T-helper 1 cell treated with Interleukin-12 subunit alpha and Interleukin-12 subunit beta and Interleukin-4 antibody, amounts not matched to agents 30 μg/mL and 1 μg/mL, for 36 hours (primary cell): Measurements from ENCODE around the gene HLA-DOB.

Experiments used
- H3K27ac Mint-ChIP-seq: one replicate; pipeline ENCODE4 v1.8.0; 2021; ENCODE audit warnings: mild to moderate bottlenecking, mixed read lengths
- H3K27me3 Mint-ChIP-seq: one replicate; pipeline ENCODE4 v1.8.0; 2021; ENCODE audit warnings: low read depth, mixed read lengths
- H3K36me3 Mint-ChIP-seq: one replicate; pipeline ENCODE4 v1.8.0; 2021; ENCODE audit warnings: low read depth, mixed read lengths
- H3K4me1 Mint-ChIP-seq: one replicate; pipeline ENCODE4 v1.8.0; 2021; ENCODE audit warnings: low read depth, mixed read lengths
- H3K4me3 Mint-ChIP-seq: one replicate; pipeline ENCODE4 v1.8.0; 2021; ENCODE audit warnings: mild to moderate bottlenecking, moderate library complexity, mixed read lengths
- H3K9me3 Mint-ChIP-seq: one replicate; pipeline ENCODE4 v1.8.0; 2021; ENCODE audit warnings: mixed read lengths

Gene HLA-DOB

DNA sequence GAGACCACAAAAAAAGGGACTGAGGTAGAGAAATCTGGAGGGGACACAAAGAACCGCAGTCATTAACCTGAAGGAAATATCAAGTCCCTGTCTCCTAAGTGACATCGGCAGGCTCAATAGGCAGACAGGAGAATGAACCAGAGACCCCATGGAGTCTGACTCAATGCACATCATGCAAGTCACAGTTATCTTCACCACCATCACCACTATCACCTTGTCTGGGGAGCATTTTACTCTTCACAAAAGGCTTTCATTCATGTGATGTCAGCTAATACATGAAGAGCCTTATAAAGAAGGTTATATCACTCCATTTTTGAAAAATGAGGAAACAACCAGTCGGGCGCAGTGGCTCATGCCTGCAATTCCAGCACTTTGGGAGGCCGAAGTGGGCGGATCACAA lies 32.3 kb upstream of the HLA-DOB start:
- peaks cover 69% of the 10 kb centered on the region for H3K4me1 Mint-ChIP-seq
- H3K36me3 Mint-ChIP-seq, result peaks cover 84% of the 10 kb centered on the region
- no peaks in the 10 kb centered on the region for H3K27me3 Mint-ChIP-seq
- H3K9me3 Mint-ChIP-seq, result no peaks in the 10 kb centered on the region
- H3K27ac Mint-ChIP-seq, result peak overlapping the region; percentile 66
- H3K4me3 Mint-ChIP-seq, result peak overlapping the region; percentile 65

DNA sequence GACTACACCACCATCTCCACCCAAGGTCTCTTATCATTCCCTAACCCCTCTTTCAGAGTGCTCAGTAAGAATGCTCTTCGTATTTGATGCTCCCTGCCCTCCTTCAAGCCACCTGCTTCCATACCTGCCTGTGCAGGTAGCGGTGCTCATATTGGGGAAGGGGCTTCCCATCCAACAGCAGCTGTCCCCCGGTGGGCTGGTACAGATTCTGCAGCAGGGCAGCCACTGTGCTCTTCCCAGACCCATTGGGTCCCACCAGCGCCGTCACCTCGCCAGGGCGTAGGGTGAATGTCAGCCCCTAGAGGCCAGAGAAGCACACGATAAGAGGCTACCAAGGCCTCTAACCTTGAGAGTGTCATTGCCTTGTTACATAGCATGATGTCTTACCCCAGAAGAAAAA lies 31.0 kb upstream of the HLA-DOB start:
- peak overlapping the region; percentile 72 for H3K27ac Mint-ChIP-seq
- H3K36me3 Mint-ChIP-seq, result peaks cover 92% of the 10 kb centered on the region
- no peaks in the 10 kb centered on the region for H3K27me3 Mint-ChIP-seq
- peak overlapping the region; percentile 65 for H3K4me3 Mint-ChIP-seq
- H3K9me3 Mint-ChIP-seq, result no peaks in the 10 kb centered on the region
- H3K4me1 Mint-ChIP-seq, result peaks cover 76% of the 10 kb centered on the region

DNA sequence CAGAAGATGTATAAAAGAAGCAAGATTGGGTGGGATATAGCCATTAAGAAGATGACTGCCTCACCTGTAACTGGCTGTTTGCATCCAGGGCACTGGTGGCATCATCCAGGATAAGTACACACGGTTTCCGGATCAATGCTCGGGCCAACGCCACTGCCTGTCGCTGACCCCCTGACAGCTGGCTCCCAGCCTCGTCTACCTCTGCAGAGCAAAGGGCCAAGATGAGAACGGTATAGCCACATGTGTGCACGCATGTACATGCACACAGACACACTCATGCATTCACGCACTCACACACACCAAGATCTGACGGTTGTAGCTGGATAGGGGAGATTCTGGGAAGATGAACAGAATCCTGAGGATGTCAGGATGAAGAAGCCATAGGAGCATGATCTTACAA lies 30.2 kb upstream of the HLA-DOB start:
- H3K36me3 Mint-ChIP-seq, result peaks cover 92% of the 10 kb centered on the region
- peaks cover 83% of the 10 kb centered on the region for H3K4me1 Mint-ChIP-seq
- H3K27me3 Mint-ChIP-seq, result no peaks in the 10 kb centered on the region
- peak overlapping the region; percentile 65 for H3K4me3 Mint-ChIP-seq
- H3K9me3 Mint-ChIP-seq, result no peaks in the 10 kb centered on the region
- H3K27ac Mint-ChIP-seq, result peak overlapping the region; percentile 72

DNA sequence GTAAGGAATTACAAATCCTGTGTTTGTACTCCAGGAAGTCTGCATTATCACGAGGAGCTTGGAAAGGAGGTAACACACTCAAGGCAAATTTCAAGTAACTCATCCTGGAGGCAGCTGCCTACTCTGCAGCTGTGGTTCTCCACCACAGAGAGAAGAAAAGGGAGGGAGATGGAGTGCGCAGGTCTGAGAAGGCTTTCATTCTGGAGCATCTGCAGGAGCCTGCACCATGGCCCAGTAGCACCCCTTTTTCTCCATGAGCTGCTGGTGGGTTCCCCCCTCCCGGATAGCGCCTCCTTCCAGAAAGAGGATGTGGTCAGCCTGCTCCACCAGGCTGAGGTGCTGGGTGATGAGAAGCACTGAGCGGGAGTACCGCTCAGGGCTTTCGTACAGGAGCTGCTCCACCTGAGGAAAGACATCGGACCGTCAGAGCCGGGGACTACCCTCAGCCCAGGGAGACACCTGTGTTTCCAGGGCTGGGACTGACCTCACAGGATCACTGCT lies 28.6 kb upstream of the HLA-DOB start:
- Mint-ChIP-seq H3K36me3 (peaks cover 92% of the 10 kb centered on the region), H3K4me3 (peak overlapping the region; percentile 99), H3K27me3 (no peaks in the 10 kb centered on the region), H3K9me3 (no peaks in the 10 kb centered on the region), H3K27ac (peak overlapping the region; percentile 100), H3K4me1 (peaks cover 85% of the 10 kb centered on the region)

DNA sequence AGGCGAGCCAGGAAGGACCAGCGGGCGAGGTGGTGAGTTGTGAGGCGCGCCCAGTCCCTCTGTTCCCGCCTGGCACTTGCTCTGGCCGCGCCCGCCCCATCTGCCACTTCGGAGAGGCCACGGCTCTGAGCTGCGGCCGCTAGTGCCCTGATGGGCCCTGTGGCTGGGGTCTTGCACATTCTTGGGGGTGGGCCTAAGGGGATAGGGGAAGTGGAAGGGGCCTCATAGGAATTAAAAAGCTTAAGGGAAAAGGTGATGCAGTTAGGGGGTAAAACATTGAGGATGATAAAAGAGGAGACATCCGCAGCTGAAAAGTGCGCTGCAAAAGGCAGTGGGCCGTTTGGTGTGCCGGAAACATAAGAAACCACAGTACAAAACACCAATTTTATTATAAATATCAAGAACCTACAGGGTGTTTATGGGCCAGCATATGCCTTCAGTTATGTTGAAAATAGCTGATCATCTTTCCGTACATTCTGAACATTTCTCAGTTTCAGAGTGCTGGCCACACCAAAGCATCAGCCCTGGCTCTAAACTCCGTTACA lies 28.1 kb upstream of the HLA-DOB start:
- Mint-ChIP-seq H3K9me3 (no peaks in the 10 kb centered on the region), H3K4me3 (peak overlapping the region; percentile 99), H3K27ac (peak overlapping the region; percentile 100), H3K27me3 (no peaks in the 10 kb centered on the region), H3K36me3 (peaks cover 92% of the 10 kb centered on the region), H3K4me1 (peaks cover 85% of the 10 kb centered on the region)

DNA sequence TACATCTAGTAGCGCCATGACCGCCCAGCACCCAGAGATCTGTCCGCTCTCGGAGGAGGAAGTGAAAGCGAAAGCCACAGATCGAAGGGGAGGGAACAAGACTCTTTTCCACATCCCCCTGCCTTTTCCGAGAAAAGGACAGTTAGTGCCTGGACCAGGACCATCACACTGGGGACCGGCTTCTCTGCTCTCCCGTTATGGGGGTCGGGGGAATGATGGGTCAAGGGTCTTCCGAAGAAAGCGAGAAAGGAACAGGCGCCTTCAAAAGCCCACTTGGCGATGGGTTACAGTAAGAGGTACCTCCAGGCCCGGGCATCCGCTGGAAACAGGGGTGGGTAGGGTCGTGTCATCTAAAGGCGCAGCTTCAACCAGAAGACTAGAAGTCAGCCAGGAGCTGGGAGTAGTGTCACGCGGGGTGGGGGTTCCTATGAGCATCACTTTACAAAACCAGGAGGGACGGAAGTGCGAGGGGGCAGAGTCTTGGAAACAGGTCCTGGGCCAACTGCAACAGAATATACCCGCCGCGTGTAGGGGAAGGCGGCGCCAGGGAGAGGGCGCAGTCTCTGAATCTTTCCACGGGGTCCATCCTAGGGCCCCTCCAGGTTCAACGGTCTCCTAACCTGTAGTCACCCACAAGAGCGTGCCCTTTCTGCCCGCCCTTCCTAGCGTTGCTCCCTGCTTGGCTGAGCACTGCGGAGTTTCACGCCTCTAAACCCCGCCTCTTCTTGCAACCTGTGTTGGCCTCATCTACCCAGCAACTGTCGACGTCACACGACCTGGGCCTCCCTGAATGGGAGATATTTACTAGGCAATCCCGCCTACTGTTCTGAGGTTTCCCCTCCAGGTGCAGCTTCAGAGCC lies 27.4 kb upstream of the HLA-DOB start, which contains the start of gene PSMB8:
Gene PSMB8, minus strand, starts transcription at position 69 of the 860 bp plus-strand sequence. Its CDS starts 51 bp downstream, at position 18.
- Mint-ChIP-seq H3K4me3 (peak within 1 kb of the TSS; percentile 99), H3K27ac (peak within 1 kb of the TSS; percentile 100), H3K4me1 (peaks cover 81% of the 10 kb centered on the region), H3K27me3 (no peaks in the 10 kb centered on the region), H3K36me3 (peaks cover 88% of the 10 kb centered on the region), H3K9me3 (no peaks in the 10 kb centered on the region)

DNA sequence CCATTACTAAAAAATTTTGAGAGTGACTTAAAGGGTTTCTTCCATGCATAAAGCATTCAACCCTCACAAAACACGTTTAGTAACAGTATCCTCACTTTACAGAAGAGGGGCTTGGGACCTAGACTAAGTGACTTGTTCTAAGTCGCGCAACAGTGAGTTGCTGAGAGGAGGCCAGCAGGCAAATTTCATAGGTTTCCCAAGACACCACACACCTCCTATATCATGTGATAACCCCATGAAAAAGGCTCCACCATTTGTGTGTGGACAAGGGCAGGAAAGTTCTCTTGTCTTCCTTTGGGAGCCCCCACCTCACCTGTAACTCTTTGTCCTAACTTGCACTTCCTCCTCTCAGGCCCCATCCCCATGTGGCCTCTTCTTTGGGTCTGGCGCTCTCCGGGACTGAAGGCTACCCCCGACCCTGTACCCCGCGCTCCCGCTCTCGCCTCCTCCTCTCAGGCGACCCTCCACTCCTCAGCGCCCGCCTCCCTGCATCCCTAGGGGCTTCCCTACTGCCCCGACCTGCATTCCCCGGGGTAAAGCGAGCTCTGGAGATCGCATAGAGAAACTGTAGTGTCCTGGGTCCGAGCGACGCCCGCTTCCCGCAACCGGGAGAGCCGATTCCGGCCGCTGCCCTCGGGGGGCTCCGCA lies 26.7 kb upstream of the HLA-DOB start:
- Mint-ChIP-seq H3K9me3 (no peaks in the 10 kb centered on the region), H3K4me3 (peak overlapping the region; percentile 99), H3K27me3 (no peaks in the 10 kb centered on the region), H3K4me1 (peaks cover 74% of the 10 kb centered on the region), H3K27ac (peak overlapping the region; percentile 100), H3K36me3 (peaks cover 82% of the 10 kb centered on the region)

DNA sequence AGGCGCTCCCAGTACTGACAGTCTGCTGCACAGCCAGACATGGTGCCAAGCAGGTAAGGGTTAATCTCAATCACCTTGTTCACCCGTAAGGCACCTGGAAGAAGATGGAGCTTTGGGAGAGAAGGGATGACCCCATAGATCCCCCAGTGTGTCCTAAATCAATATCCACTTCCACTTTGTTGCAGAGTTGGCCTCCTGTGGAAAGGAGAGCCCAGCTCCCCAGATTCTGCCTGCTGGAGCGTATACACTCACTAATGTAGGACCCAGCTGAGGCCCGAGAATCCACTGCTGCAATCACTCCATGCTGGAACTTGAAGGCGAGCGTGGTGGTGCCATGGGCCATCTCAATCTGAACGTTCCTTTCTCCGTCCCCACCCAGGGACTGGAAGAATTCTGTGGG lies 25.9 kb upstream of the HLA-DOB start:
- Mint-ChIP-seq H3K4me1 (peaks cover 66% of the 10 kb centered on the region), H3K36me3 (peaks cover 75% of the 10 kb centered on the region), H3K27me3 (no peaks in the 10 kb centered on the region), H3K9me3 (no peaks in the 10 kb centered on the region), H3K27ac (peak overlapping the region; percentile 100), H3K4me3 (peak overlapping the region; percentile 99)

DNA sequence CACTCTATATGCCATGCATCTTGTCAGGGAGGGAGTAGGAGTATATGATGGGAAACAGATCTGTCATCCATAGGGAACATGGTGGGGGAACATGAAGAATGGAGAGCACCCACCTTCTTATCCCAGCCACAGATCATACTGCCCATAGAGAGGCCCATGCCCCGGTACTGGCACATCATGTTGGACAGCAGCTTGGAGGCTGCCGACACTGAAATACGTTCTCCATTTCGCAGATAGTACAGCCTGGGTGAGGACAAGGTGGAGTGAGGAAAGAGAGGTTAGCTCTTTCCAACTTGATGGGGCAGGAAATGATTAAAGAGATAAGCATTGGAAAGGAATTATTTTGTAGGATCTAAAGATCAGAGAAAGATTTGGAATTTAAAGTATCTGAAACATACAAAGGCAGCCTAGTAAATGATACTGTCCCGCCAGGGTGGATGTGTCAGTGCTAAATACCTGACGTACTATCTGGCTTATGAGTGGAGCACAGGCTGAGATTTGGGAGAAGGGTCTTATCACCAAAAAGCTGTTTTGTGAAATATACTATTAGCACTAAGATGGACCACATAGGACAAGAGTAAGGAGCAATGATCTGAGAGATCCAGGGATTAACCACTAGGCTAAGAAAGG lies 25.3 kb upstream of the HLA-DOB start:
- no peaks in the 10 kb centered on the region for H3K27me3 Mint-ChIP-seq
- H3K36me3 Mint-ChIP-seq, result peaks cover 74% of the 10 kb centered on the region
- no peaks in the 10 kb centered on the region for H3K9me3 Mint-ChIP-seq
- peak overlapping the region; percentile 100 for H3K27ac Mint-ChIP-seq
- H3K4me1 Mint-ChIP-seq, result peaks cover 66% of the 10 kb centered on the region
- peak overlapping the region; percentile 99 for H3K4me3 Mint-ChIP-seq

DNA sequence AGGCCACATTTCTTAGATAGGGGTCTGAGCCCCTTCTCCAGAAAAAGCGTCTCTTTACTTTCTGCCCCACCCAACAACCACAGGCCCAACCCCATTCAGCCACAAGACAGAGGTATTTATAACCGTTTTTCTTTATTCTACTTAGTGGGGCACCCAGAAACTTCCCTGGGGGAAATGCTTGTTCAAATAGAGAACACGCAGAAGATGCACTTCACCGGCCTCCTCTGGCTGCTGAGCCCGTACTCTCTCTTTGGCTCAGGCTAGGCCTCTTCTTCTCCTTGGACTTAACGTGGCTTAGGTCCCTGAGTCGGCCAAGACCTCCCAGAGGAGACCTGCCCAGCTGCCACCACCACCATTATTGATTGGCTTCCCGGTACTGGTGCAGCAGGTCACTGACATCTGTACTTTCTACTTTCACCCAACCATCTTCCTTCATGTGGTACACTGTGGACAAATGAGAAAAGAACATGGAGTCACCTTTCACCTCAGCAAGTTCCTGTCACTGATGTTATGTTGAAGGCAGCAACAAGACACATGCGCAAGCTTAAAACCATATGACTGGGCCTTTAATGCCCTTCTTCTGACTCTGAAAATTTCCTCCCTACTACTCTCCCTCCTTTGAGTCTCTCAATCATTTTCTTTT lies 23.9 kb upstream of the HLA-DOB start:
- Mint-ChIP-seq H3K27ac (peak overlapping the region; percentile 100), H3K4me1 (peaks cover 67% of the 10 kb centered on the region), H3K36me3 (peaks cover 75% of the 10 kb centered on the region), H3K9me3 (no peaks in the 10 kb centered on the region), H3K27me3 (no peaks in the 10 kb centered on the region), H3K4me3 (peak overlapping the region; percentile 99)

DNA sequence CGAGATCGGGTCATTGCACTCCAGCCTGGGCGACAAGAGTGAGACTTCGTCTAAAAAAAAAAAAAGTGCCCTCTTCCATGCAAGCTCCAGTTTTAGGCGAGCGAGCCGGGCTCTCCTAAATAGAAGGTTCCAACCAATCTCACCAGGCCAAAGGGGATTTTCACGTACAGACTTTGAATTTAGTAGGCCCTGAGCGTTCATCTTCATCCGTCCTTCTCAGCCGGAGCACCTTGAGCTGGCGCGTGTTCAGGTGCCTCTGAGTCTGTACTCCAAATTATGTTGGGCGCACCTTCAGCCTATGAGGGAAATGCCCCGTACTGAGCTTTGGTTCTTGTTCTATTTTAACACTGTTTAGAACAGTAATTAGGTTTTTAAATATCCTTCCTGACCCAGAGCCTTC lies 22.6 kb upstream of the HLA-DOB start:
- Mint-ChIP-seq H3K9me3 (no peaks in the 10 kb centered on the region), H3K27ac (peak overlapping the region; percentile 91), H3K4me1 (peaks cover 67% of the 10 kb centered on the region), H3K27me3 (no peaks in the 10 kb centered on the region), H3K4me3 (peak overlapping the region; percentile 12), H3K36me3 (peaks cover 75% of the 10 kb centered on the region)

DNA sequence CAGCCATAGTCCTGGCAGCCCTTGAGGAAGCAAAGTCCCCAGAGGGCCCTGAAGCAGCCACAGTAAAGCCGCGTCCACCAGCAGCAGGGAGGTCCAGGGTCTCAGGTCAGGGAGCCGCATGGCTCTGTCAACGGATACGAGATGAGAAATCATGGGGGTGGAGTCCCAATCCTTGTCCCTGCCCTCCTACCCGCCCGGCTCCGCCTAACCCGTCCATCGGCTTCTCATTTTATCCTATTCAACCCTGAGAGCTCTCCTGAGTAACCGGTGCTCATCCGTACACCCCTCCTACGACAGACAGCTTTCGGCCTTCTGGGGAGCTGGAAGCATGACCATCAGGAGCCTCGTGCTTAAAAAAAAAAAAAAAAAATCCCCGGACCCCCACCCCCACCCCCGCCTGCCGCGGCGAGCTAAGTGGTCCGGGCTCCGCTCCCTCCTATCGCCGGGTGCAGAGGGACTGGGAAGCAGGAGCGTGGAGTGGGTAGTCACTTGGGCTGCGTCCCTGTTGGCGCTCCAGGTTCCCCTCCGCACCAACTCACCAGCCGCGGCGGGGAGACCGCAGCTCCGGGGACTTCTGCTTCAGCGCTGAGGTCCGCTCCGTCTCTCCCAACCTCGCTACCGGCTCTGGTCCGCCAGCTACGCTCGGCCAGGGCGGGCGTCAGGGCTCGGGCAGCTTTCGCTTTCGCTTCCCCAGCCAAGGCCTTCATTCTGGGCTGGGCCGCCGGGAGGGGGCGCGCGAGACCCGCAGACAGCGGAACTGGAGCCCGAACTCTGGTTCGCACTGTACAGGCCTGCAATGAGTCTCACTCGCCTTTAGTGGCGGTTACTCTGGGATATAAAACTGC lies 21.5 kb upstream of the HLA-DOB start, which contains the start of gene TAP2:
Gene TAP2, minus strand, starts transcription at position 626 of the 845 bp plus-strand sequence. Its CDS starts 506 bp downstream, at position 120.
- peak within 1 kb of the TSS; percentile 91 for H3K27ac Mint-ChIP-seq
- no peaks in the 10 kb centered on the region for H3K9me3 Mint-ChIP-seq
- peak within 1 kb of the TSS; percentile 87 for H3K4me3 Mint-ChIP-seq
- no peaks in the 10 kb centered on the region for H3K27me3 Mint-ChIP-seq
- H3K4me1 Mint-ChIP-seq, result peaks cover 73% of the 10 kb centered on the region
- H3K36me3 Mint-ChIP-seq, result peaks cover 77% of the 10 kb centered on the region

DNA sequence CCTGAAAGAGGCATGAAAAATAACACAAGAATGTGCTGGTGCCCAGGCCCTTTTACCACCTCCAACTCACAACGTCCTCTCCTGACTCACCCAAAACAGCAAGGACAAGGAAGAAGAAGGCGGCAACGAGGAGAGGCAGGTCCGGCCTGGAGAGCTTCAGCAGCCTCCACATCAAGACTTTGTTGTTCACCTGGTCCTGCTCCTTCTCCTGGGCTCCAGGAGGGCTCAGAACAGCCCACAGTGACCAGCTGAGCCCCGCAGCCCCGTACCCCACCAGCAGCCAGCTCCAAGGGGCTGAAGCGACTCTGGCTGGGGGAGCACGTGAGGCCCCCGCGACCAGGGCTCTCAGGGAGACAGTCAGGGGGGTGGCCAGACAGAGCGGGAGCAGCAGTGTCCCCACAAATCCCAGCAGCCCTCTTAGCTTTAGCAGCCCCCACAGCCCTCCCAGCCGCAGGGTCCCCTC lies 20.9 kb upstream of the HLA-DOB start:
- Mint-ChIP-seq H3K4me3 (peak overlapping the region; percentile 87), H3K9me3 (no peaks in the 10 kb centered on the region), H3K27me3 (no peaks in the 10 kb centered on the region), H3K4me1 (peaks cover 75% of the 10 kb centered on the region), H3K36me3 (peaks cover 76% of the 10 kb centered on the region), H3K27ac (peak overlapping the region; percentile 91)
